GM21526 (cell line): ENCODE results near the gene AQP3.
"Not testable (repeated sequence)": the region's sequence is repeated elsewhere in the genome, so short reads cannot be mapped to it uniquely, and the experiment has no call there.

Source experiments
- ATAC-seq: cut with Tn5 transposase; IDR thresholded peaks from one replicate; pipeline ENCODE4 v1.9.1; 2021; ENCODE audit warnings: moderate library complexity; ENCODE audit not compliant: unreplicated experiment, low FRiP score

AQP3 gene

DNA sequence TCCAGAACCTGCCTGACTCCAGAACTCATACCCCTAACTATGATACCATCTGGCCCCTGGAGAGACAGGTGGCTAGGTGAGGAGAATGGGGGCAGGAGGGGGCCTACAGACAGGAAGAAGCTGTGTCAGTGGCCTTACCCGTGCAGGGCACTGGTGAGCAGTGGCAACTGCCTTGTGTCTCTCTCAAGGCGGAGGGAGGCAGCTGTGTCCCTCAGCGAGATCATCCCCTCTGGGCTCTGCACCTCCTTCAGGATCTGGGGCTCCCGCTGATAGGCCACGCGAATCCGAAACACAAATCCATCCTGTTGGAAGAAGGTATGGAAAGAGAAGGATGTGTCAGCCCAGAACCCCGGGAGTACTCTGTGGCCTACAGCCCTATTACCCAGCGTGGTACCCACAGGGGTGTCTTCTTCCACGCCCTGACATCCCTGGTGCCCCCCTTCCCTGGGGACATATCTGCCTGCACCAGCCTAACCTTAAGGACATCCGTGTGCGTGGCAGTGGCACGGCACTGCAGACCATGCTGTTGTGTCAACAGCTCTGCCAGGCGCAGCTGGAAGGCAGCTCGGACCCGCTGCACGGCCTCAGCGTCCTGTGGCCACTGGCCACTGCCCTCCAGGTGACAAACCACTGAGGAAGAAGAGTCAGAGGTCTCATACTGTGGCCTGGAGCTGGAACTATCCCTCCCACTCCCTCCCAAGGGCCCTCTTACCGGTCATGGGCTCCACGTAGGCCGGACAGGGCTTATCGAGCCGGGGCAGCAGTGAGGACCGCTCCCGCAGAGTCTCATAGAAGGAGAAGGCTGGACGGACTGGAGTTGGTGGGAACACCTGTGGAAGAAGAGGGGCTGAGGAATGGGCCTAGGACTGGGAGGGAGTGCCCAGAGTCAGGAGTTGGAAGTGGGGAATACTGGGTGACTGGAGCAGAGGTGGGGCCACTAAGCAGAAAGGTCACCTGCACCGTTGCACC, 18.5 kb upstream of the AQP3 start:
- no peak for ATAC-seq

- no peak for ATAC-seq
Observed at GRCh38 chr9:33465096-33465495, 17.7 kb upstream of the AQP3 start.

DNA sequence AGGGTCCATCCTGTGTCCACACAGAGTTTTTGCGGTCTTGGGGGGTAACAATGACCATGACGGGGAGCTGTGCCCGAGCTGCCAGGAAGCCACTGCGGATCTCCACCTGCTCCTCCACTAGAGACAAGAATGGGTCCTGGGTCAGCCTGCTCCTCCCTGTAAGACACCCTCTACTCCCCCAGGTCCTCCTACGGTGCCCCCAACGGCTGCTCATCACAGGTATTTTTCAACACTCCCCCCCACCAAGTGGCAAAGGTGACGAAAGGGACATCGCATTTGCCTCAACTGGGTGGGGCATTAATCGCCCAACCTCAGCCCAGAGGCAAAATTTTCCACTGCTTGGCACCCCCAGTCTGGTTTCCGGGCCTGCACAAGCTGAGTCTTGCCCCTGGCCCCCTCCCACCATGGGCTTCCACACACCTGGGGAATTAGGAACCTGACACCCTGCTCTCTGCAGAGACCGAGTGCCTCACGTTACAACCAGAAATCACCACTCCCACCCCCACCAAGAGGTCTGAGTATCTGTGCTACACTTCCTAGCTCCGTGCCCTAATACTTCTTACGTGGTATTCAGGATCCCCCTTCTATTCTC, 16.7 kb upstream of the AQP3 start:
- no peak for ATAC-seq

GRCh38 chr9:33463151-33463550, 15.8 kb upstream of the AQP3 start:
- ATAC-seq, result no peak

DNA sequence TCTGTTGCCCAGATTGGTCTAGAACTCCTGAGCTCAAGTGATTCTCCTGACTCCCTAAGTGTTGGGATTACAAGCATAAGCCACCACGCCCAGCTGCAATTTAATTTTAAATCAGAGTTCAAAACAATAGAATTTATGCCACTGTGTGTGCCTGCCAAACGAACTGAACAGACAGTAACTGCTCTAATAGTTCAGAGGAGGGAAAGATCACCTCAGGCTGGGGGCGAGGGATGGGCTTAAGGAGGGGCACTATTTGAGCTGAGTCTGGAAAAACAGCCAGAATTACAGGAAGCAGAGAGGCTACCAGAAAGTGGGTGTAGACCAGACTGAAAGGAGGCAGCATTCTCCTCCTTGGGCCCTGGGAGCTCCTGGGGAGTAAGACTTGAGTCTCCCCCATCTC, 14.1 kb upstream of the AQP3 start:
- ATAC-seq, result no peak

DNA sequence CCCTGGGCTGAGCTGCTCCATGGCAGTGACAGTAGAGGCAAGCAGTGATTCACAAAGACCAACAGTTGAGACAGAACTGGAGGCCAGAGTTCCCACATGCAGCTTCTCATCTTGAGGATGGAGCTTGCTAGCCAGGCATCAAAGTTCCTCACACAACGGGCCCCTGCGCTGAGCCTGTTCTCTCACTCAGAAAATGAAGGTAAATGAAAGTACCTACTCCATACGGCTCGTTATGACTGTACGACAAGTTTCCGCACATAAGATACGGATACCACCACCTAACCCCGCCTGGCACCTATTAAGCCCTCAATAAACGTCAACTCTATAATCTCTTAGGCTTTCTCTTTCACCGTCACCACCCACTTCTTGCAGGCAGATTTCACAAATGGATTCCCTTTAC, 13.5 kb upstream of the AQP3 start:
- no peak for ATAC-seq

GRCh38 chr9:33459115-33459514, 11.7 kb upstream of the AQP3 start:
- ATAC-seq, result no peak

- no peak for ATAC-seq
Observed at GRCh38 chr9:33458444-33458843, 11.1 kb upstream of the AQP3 start.

DNA sequence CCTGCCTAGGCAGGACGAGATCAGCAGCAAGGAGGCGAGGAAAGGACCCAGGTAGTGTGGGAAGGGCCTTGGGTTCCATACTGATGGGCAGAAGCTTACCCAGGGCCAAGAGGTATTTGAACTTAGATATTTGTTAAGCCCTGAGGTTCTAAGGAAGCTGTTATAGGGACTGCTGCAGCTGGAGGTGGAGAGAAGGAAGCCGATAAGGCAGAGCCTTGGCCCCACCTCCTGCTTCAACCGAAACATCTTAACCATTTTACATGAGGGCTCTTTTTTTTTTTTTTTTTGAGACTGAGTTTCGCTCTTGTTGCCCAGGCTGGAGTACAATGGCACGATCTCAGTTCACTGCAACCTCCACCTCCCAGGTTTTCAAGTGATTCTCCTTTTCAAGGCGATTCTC, 8.6 kb upstream of the AQP3 start:
- ATAC-seq, result no peak

DNA sequence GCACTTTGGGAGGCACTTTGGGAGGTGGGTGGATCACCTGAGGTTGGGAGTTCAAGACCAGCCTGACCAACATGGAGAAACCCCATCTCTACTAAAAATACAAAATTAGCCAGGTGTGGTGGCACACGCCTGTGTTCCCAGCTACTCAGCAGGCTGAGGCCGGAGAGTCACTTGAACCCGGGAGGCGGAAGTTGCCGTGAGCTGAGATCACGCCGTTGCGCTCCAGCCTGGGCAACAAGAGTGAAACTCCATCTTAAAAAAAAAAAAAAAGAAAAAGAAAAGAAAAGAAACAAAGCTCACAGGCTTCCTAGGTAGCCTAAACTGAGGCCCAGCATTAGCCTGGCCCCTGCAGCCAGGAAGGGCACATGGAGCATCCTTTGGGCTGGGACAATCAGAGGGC, 8.1 kb upstream of the AQP3 start:
- ATAC-seq, result not testable (repeated sequence)

GRCh38 chr9:33454661-33455026, 7.3 kb upstream of the AQP3 start:
- ATAC-seq, result not testable (repeated sequence)

DNA sequence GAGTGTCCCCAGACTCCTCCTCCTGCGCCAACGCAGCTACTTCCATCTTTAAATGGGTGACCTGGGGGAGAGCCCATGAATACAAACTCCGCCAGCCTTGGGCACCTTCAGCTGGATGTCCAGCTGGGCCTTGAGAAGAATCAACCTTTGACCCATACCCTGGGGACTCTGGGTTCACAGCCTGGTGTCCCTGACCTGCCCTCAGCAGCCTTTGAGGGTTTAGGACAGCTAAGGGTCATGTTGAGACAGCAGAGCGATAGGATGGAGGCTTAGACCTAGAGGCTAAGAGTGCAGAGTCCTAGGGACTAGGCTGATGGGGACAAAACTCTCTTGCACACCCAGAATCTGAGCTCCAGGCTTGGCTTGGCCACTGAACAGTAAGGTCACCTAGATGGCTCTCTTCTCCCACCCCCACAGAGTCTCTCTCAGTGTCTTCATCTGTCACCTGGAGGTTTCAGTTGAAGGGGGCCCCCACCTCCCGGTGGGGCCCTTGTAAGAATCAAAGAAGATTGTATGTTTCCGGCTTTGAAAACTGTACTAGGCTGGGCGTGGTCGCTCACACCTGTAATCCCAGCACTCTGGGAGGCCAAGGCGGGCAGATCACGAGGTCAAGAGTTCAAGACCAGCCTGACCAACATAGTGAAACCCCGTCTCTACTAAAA, 6.7 kb upstream of the AQP3 start:
- peak; percentile 65 for ATAC-seq

DNA sequence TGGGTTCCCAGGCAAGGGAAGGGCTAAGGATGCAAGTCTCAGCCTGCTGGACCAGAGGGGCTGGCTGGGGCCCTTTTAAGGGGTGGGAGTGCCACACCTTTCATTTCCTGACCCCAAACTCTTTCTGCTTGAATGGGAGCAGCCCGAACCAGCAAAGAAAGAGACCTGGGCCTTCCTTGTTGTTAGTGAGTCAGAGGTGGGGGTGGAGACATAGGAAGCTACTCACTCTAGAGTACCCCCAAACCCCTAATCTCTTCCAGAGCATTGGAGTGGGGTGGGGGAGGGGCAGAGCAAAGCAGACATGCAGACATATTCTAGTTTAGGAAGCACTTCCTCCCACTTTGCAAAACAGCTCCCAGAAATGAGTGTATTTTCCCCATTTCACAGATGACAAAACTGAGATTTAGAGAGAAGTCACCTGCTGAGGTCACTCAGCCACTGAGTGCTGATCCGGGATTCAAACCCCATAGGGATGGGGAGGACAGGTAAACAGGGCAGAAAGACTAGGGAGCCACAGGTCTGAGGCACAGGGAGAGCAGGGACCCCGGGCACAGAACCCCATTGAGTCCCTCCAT, 6.0 kb upstream of the AQP3 start:
- ATAC-seq, result no peak

GRCh38 chr9:33452828-33453271, 5.5 kb upstream of the AQP3 start:
- no peak for ATAC-seq

- no peak for ATAC-seq
Observed at GRCh38 chr9:33450621-33451146, 3.3 kb upstream of the AQP3 start.

DNA sequence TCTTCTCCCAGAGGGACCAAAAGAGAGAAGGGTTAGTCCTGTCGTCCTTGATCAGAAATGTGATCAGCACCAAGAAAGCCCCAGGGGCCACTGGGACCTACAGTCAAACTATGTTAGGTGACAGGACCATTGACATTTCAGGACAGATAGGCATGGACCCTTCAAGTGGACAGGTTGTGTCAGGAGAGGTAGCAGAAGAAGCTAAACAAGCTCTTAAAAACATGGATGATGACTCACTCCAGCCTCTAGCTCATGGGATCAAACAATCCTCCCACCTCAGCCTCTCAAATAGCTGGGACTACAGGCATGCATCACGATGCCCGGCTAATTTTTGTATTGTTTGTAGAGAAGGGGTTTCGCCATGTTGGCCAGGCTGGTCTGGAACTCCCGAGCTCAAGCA, 2.3 kb upstream of the AQP3 start:
- ATAC-seq, result no peak

- ATAC-seq, result no peak
Observed at GRCh38 chr9:33447799-33448553, 583 bp upstream of the AQP3 start.

GRCh38 chr9:33446240-33446945, 1.0 kb downstream of the AQP3 start:
- peak; percentile 77 for ATAC-seq

GRCh38 chr9:33445389-33446239, 1.8 kb downstream of the AQP3 start:
- no peak for ATAC-seq
